GM12878 (cell line): Measurements from ENCODE around the gene MAX. TPM values are rescaled to one million over a fixed set of nuclear protein-coding genes. Genes with fewer than 3 reads are reported as not detected.

Source experiments
- EP300 ChIP-seq, 2 experiments: fragments of 150-350 bp in 1 of 2; IDR thresholded peaks; 2 replicates each; pipeline ENCODE4 v1.6.1; 2011 to 2012; ENCODE audit warnings: low read depth in 2 of 2, low read length in 2 of 2, borderline replicate concordance in 1 of 2, improper control_type of control experiment in 1 of 2, inconsistent platforms in 1 of 2; ENCODE audit not compliant: control insufficient read depth in 1 of 2
- SREBF2 ChIP-seq: IDR thresholded peaks from 2 replicates; pipeline ENCODE4 v1.6.1; 2012; ENCODE audit warnings: mild to moderate bottlenecking, low read length
- polyA plus RNA-seq, 11 experiments: library from polyadenylated mRNA; depleted of rRNA in 4 of 11; unstranded in 6 of 11; stranded (reverse) in 5 of 11; fragments of >200 nt; fragmentation: Nextera tagmentation in 4 of 11; fragmentation: Illumina TruSeq in 1 of 11; extraction: Ambion mirVana in 4 of 11; extraction: Trizol in 1 of 11; gene quantifications; 1 replicate in 1 of 11; 2 replicates in 10 of 11; pipeline versions ENCODE4 v1.2.1 to v1.2.3, GENCODE V29; 2011 to 2016; ENCODE audit warnings: inconsistent platforms in 2 of 11, missing spikeins in 2 of 11, low read depth in 1 of 11
- total RNA-seq, 4 experiments: library from RNA; depleted of rRNA in 3 of 4; stranded (reverse); fragments of >200 nt in 3 of 4; fragmentation: Illumina TruSeq in 1 of 4; extraction: Trizol in 1 of 4; gene quantifications; 2 replicates each; pipeline versions ENCODE4 v1.2.1 to v1.2.3, GENCODE V29; 2013 to 2021
- TF ChIP-seq, protein P1 (sequence below): IDR thresholded peaks from 2 replicates; pipeline ENCODE4 v1.6.1; 2012; ENCODE audit warnings: improper control_type of control experiment, low read depth, low read length; ENCODE audit not compliant: insufficient replicate concordance
- TF ChIP-seq, protein P2 (sequence below): IDR thresholded peaks from 2 replicates; pipeline ENCODE4 v1.6.1; 2012; ENCODE audit warnings: low read depth, low read length, improper control_type of control experiment
- TF ChIP-seq, protein P3 (sequence below): fragments of 150-350 bp; IDR thresholded peaks from 2 replicates; pipeline ENCODE4 v1.6.1; 2016; ENCODE audit warnings: low read depth, low read length
- TF ChIP-seq, protein P4 (sequence below): fragments of 450-650 bp; IDR thresholded peaks from 2 replicates; pipeline ENCODE4 v1.6.1; 2017; ENCODE audit warnings: mild to moderate bottlenecking, moderate library complexity

MAX gene
- total and polyA plus RNA-seq, 10 of the 15 experiments (the other 5 are each of a cell fraction or from before 2014, with no cell fraction given) = 21.5 to 122 (median 67.5) TPM

DNA sequence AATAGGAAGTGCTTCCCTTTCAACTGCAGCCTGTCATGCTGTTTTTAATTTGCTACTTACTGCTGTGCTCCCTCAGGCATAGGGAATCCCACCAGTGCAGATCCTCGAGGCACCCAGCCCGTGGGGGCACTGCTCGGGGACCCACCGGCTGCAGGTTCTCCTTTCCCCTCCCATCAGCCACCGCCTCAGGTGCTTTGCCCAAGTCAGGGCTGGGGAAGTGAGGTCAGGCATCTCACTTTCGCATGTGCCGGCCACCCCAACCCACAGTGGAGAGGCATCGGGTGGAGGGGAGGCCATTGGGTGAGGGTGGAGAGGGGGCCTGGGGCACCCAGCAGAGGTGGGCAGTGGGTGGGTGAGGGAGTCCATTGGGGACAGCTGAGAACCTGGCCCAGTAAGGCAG lies 41.9 kb upstream of the MAX start (continued):
- TF ChIP-seq, protein P1, sequence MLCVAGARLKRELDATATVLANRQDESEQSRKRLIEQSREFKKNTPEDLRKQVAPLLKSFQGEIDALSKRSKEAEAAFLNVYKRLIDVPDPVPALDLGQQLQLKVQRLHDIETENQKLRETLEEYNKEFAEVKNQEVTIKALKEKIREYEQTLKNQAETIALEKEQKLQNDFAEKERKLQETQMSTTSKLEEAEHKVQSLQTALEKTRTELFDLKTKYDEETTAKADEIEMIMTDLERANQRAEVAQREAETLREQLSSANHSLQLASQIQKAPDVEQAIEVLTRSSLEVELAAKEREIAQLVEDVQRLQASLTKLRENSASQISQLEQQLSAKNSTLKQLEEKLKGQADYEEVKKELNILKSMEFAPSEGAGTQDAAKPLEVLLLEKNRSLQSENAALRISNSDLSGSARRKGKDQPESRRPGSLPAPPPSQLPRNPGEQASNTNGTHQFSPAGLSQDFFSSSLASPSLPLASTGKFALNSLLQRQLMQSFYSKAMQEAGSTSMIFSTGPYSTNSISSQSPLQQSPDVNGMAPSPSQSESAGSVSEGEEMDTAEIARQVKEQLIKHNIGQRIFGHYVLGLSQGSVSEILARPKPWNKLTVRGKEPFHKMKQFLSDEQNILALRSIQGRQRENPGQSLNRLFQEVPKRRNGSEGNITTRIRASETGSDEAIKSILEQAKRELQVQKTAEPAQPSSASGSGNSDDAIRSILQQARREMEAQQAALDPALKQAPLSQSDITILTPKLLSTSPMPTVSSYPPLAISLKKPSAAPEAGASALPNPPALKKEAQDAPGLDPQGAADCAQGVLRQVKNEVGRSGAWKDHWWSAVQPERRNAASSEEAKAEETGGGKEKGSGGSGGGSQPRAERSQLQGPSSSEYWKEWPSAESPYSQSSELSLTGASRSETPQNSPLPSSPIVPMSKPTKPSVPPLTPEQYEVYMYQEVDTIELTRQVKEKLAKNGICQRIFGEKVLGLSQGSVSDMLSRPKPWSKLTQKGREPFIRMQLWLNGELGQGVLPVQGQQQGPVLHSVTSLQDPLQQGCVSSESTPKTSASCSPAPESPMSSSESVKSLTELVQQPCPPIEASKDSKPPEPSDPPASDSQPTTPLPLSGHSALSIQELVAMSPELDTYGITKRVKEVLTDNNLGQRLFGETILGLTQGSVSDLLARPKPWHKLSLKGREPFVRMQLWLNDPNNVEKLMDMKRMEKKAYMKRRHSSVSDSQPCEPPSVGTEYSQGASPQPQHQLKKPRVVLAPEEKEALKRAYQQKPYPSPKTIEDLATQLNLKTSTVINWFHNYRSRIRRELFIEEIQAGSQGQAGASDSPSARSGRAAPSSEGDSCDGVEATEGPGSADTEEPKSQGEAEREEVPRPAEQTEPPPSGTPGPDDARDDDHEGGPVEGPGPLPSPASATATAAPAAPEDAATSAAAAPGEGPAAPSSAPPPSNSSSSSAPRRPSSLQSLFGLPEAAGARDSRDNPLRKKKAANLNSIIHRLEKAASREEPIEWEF = no peak
- TF ChIP-seq, protein P2, sequence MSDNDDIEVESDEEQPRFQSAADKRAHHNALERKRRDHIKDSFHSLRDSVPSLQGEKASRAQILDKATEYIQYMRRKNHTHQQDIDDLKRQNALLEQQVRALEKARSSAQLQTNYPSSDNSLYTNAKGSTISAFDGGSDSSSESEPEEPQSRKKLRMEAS = no peak
- TF ChIP-seq SREBF2 (no peak), EP300 (IDR thresholded peaks at IDR 0.05; ENCODE audit: borderline replicate concordance in 1 of 2, control insufficient read depth in 1 of 2, low read depth in 2 of 2, low read length in 2 of 2) (no peak)
- TF ChIP-seq, protein P3, sequence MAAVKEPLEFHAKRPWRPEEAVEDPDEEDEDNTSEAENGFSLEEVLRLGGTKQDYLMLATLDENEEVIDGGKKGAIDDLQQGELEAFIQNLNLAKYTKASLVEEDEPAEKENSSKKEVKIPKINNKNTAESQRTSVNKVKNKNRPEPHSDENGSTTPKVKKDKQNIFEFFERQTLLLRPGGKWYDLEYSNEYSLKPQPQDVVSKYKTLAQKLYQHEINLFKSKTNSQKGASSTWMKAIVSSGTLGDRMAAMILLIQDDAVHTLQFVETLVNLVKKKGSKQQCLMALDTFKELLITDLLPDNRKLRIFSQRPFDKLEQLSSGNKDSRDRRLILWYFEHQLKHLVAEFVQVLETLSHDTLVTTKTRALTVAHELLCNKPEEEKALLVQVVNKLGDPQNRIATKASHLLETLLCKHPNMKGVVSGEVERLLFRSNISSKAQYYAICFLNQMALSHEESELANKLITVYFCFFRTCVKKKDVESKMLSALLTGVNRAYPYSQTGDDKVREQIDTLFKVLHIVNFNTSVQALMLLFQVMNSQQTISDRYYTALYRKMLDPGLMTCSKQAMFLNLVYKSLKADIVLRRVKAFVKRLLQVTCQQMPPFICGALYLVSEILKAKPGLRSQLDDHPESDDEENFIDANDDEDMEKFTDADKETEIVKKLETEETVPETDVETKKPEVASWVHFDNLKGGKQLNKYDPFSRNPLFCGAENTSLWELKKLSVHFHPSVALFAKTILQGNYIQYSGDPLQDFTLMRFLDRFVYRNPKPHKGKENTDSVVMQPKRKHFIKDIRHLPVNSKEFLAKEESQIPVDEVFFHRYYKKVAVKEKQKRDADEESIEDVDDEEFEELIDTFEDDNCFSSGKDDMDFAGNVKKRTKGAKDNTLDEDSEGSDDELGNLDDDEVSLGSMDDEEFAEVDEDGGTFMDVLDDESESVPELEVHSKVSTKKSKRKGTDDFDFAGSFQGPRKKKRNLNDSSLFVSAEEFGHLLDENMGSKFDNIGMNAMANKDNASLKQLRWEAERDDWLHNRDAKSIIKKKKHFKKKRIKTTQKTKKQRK = no peak
- TF ChIP-seq, protein P4, sequence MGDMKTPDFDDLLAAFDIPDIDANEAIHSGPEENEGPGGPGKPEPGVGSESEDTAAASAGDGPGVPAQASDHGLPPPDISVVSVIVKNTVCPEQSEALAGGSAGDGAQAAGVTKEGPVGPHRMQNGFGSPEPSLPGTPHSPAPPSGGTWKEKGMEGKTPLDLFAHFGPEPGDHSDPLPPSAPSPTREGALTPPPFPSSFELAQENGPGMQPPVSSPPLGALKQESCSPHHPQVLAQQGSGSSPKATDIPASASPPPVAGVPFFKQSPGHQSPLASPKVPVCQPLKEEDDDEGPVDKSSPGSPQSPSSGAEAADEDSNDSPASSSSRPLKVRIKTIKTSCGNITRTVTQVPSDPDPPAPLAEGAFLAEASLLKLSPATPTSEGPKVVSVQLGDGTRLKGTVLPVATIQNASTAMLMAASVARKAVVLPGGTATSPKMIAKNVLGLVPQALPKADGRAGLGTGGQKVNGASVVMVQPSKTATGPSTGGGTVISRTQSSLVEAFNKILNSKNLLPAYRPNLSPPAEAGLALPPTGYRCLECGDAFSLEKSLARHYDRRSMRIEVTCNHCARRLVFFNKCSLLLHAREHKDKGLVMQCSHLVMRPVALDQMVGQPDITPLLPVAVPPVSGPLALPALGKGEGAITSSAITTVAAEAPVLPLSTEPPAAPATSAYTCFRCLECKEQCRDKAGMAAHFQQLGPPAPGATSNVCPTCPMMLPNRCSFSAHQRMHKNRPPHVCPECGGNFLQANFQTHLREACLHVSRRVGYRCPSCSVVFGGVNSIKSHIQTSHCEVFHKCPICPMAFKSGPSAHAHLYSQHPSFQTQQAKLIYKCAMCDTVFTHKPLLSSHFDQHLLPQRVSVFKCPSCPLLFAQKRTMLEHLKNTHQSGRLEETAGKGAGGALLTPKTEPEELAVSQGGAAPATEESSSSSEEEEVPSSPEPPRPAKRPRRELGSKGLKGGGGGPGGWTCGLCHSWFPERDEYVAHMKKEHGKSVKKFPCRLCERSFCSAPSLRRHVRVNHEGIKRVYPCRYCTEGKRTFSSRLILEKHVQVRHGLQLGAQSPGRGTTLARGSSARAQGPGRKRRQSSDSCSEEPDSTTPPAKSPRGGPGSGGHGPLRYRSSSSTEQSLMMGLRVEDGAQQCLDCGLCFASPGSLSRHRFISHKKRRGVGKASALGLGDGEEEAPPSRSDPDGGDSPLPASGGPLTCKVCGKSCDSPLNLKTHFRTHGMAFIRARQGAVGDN = no peak
